HG02943 (cell line): ENCODE results near the gene SLC39A1.
"Not testable (repeated sequence)": the region's sequence is repeated elsewhere in the genome, so short reads cannot be mapped to it uniquely, and the experiment has no call there.

Experiments used
- ATAC-seq: cut with Tn5 transposase; IDR thresholded peaks from one replicate; pipeline ENCODE4 v1.9.1; 2021; ENCODE audit warnings: mild to moderate bottlenecking, low read depth, moderate library complexity; ENCODE audit not compliant: unreplicated experiment

Gene SLC39A1

GRCh38 chr1:153963030-153963849 lies at the start of gene SLC39A1:
Gene SLC39A1 (minus strand): TSS chr1:153963537. CDS start chr1:153962715, 822 bp downstream.
- ATAC-seq = peak; percentile 45

GRCh38 chr1:154012543-154012942 lies 49.2 kb upstream of the SLC39A1 start:
- ATAC-seq = not testable (repeated sequence)

GRCh38 chr1:154012129-154012528 lies 48.8 kb upstream of the SLC39A1 start:
- ATAC-seq = no peak

GRCh38 chr1:154006136-154006535 lies 42.8 kb upstream of the SLC39A1 start:
- no peak for ATAC-seq

- ATAC-seq = no peak
Measured at GRCh38 chr1:154000420-154000819, 37.1 kb upstream of the SLC39A1 start.

GRCh38 chr1:153996882-153997281 lies 33.5 kb upstream of the SLC39A1 start:
- ATAC-seq = not testable (repeated sequence)

GRCh38 chr1:153995640-153996039 lies 32.3 kb upstream of the SLC39A1 start:
- ATAC-seq = no peak

GRCh38 chr1:153995202-153995601 lies 31.9 kb upstream of the SLC39A1 start:
- no peak for ATAC-seq

- ATAC-seq = no peak
Measured at GRCh38 chr1:153991806-153992205, 28.5 kb upstream of the SLC39A1 start.

- ATAC-seq = no peak
Measured at GRCh38 chr1:153991151-153991630, 27.9 kb upstream of the SLC39A1 start.

- ATAC-seq = peak; percentile 59
Measured at GRCh38 chr1:153990468-153991150, 27.3 kb upstream of the SLC39A1 start, which contains the start of gene RPS27. Gene RPS27 (plus strand): TSS chr1:153990762. CDS start chr1:153990797, 35 bp downstream.

- no peak for ATAC-seq
Measured at GRCh38 chr1:153987621-153988020, 24.3 kb upstream of the SLC39A1 start.

GRCh38 chr1:153985941-153986761 lies 22.8 kb upstream of the SLC39A1 start, which contains the start of gene RAB13:
Gene RAB13 (minus strand): TSS chr1:153986339. CDS start chr1:153986236, 103 bp downstream.
- no peak for ATAC-seq

GRCh38 chr1:153985341-153985912 lies 22.1 kb upstream of the SLC39A1 start:
- no peak for ATAC-seq

GRCh38 chr1:153984123-153984894 lies 21.0 kb upstream of the SLC39A1 start:
- ATAC-seq = no peak

GRCh38 chr1:153981735-153982134 lies 18.4 kb upstream of the SLC39A1 start:
- ATAC-seq = not testable (repeated sequence)

GRCh38 chr1:153979091-153979490 lies 15.8 kb upstream of the SLC39A1 start:
- not testable (repeated sequence) for ATAC-seq

GRCh38 chr1:153978274-153978909 lies 15.1 kb upstream of the SLC39A1 start:
- no peak for ATAC-seq
